NCI-H82 treated with DMSO at 0.1 percent for 48 hours (cell line): ENCODE data around the gene IFNL1.
"Not testable (repeated sequence)": the region's sequence is repeated elsewhere in the genome, so short reads cannot be mapped to it uniquely, and the experiment has no call there.

Experiments used
- DNase-seq: peaks from one replicate; lab custom pipeline; 2025; ENCODE audit not compliant: unreplicated experiment; lab: John Stamatoyannopoulos, UW

The IFNL1 gene

DNA sequence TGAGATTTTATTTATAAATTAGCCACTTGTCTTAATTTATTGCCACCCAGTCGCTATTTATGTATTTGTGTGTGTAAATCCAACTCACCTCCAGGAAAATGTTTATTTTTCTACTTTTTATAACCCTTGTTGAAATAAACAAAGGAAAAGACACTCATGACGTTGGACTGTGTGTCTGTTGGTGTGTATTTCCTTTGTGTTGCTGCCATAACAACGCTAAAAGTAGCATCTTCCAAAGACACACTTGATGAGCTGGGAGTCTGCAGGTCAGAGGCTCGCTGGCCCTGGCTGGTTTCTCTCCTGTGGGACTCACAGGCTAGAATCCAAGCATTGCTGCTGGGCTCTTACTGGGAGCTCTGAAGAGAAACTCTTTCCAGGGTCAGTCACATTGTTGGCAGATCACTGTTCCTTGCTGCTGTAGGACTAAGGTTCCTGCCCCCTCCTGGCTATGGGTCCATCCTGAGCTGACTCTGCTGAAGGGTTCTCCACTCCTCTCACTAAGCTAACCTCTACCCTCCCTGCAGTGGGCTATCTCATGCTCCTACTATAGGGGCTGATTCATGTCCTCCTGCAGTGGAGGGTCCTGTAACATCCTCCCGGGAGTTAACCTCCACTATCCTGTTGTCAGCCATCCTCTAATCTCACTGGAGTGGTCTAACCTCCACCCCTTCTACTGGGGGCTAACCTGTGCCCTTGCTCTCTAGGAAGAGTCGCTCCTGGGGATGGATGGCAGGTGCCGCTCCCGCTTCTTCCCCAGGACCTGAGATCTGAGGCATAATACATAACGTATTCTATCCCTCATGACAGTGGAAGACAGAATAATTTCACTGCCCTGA is 26.0 kb upstream of the IFNL1 start:
- DNase-seq: no peak

DNA sequence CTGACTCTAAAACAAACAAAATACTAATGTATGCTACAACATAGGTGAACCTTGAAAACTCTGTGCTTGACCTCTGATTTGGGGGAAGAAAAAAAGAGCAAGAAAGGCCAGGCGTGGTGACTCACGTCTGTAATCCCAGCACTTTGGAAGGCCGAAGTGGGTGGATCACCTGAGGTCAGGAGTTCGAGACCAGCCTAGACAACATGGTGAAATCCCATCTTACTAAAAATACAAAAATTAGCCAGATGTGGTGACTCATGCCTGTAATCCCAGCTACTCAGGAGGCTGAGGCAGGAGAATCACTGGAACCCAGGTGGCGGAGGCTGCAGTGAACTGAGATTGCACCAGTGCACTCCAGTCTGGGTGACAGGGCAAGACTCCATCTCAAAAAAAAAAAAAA is 22.3 kb upstream of the IFNL1 start:
- DNase-seq: not testable (repeated sequence)

DNA sequence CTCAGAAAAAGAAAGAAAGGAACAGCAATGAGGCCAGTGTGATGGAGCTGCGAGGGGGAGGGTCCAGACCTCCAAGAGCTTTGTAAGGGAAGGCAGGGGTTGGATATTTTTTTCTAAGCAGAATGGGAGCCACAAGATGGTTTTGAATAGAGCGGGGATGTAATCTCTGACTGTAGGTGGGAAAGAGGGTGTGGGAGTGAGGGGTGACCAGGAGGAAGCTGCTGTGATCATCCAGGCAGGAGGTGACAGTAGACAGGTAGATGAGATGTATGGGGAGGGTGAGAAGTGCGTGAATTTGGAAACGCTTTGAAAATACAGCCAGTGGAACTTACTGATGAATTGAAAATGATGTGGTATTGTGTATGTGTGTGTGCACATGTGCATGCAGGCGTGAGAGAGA is 20.6 kb upstream of the IFNL1 start:
- DNase-seq: no peak

DNA sequence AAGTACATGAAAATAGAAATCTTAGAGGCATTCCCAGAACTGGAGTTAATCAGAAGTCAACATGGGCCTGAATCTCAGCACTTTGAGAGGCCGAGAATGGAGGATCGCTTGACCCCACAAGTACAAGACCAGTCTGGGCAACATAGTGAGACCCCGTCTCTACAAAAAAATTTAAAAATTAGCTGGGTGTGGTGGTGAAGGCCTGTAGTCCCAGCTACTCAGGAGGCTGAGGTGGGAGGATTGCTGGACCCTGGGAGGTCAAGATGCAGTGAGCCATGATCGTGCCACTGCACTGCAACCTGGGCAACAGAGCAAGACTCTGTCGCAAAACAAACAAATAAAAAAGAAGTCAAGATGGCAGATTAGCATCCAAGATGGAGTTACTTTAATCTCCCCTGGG is 19.5 kb upstream of the IFNL1 start:
- DNase-seq: no peak

DNA sequence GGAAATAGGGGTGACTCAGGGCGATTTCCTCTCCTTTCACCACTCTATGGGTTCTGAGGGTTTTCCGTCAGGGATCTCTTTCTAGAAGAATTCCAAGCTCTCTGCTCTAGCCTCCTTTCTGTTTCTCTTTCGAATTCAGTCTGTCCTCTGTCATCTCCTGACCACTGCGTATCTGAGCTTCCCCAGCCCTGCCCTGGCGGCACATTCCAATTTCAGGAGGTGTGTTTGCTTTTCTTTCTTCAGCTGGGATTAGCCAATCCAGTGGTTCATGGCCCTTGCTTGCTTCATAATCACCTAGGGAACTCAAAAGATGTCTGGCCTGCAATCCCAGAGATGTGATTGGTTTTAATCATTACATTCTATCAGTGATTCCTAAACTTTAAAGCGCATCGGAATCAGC is 18.6 kb upstream of the IFNL1 start:
- no peak for DNase-seq

DNA sequence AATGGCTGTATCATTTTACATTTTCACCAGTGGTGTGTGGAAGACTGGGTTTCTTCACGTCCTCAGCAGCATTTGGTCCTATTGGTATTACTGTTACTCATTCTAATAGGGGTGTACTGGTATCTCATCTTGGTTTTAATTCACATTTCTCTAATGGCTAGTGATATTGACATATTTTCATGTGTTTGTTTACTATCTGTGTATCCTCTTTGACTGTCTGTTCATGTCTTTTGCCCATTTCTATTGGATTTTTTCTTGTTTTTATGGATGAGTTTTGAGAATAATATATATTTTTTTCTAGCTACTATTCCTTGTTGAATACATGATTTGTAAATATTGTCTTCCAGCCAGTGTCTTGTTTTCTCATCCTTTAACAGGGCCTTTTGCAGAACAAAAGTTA is 14.2 kb upstream of the IFNL1 start:
- DNase-seq: no peak

DNA sequence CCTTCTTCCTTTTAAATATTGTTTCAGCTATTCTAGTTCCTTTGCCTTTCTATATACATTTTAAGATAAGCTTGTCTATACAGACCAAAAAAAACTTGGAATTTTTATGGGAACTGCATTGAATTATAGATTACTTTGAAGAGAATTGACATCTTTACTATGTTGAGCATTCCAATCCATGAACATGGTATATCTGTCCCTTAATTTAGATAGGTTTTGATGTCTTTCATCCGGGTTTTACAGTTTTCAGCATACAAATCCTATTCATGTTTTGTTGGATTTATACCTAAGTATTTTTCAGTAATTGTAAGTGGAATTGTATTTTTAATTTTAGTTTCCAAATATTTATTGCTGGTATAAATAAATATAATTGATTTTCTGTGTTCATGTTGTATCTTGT is 12.2 kb upstream of the IFNL1 start:
- no peak for DNase-seq

DNA sequence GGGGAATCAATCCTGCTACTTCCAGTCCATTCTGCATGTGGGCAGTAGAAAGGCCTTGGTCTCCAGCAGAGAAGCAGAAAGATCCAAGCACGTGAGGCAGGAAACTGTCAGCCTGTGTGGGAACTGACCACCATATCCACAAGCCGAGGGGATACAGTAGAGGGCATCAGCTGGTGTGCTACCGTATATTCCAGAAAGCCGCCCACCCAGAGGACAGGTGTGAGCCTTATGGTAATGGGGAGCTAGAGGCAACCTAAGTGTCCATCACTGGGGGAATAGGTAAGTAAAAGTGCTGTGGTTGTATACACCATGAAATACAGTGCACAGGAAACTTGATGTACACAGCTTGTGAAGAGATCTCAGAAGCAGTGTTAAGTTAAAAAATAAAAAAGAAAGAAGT is 2.8 kb upstream of the IFNL1 start:
- no peak for DNase-seq

DNA sequence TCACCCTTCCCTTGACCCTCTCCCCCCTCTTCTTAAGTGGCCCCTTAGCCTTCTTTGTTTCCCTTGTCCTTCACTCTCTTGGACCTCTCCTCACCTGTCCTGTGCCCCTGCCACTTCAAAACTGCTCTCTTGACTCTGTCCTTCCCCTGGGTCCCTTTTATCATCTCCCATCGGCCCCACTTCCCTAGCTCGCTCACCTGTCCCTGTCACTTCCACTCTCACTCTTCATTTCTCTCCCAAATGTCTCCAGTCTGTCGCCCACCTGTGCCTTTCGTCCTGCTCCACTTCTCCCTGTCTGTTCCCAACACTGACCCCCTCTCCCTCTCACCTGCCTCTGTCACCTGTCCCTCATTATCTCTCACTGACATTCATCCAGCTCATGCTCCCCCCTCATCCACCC is 699 bp downstream of the IFNL1 start:
- DNase-seq: no peak

DNA sequence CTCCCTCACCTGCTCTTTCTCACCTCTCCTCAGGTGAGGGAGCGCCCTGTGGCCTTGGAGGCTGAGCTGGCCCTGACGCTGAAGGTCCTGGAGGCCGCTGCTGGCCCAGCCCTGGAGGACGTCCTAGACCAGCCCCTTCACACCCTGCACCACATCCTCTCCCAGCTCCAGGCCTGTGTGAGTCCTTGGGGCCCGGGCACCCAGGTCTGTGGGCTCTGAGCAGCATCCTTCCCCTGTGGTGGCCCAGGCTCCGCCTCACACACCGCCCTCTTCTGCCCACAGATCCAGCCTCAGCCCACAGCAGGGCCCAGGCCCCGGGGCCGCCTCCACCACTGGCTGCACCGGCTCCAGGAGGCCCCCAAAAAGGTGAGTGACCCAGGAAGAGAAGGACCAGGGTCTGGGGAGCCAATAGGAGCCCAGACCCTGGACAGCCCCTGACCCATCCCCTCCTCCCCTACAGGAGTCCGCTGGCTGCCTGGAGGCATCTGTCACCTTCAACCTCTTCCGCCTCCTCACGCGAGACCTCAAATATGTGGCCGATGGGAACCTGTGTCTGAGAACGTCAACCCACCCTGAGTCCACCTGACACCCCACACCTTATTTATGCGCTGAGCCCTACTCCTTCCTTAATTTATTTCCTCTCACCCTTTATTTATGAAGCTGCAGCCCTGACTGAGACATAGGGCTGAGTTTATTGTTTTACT is 1.9 kb downstream of the IFNL1 start:
- DNase-seq: no peak

DNA sequence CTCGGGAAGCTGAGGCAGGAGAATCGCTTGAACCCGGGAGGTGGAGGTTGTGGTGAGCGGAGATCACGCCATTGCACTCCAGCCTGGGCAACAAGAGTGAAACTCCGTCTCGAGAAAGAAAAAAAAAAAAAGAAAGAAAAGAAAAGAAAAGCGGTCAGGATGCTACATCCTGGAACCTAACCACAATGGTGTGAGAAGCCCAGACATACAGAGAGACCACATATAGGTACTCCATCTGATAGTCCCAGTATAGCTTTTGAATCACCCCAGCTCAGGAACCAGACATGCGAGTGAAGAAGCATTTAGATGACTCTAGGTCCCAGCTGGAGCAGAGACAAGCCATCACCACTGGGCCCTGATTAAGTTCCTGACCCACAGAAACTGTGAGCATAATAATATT is 3.2 kb downstream of the IFNL1 start:
- no peak for DNase-seq

DNA sequence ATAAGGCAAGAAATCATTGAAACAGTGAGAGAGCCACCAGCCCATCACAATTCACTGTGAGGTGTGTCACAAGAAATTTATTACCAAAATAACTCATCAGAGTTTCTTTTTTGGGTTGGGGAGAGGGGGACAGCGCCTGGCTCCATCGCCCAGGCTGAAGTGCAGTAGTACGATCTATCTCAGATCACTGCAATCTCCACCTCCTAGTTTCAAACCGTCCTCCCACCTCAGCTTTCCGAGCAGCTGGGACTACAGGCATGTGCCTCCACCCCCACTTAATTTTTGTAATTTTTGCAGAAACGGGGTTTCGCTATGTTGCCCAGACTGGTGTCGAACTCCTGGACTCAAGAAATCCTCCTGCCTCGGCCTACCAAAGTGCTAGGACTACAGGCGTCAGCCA is 3.6 kb downstream of the IFNL1 start:
- DNase-seq: no peak

DNA sequence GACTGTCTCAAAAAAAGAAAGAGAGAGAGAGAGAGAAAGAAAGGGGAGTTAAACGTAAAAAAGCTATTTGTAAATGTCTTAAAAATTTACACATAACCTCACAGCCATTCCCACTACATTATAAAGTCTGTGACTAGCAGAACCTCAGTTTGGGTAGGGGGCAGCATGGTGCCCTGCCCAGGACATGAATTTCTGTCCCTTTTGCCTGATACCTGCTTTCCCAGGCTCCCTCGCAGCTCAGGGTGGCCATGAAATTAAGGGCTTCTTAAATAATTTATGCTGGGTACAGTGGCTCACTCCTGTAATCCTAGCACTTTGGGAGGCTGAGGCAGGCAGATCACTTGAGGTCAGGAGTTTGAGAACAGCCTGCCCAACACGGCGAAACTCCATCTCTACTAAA is 4.8 kb downstream of the IFNL1 start:
- no peak for DNase-seq

DNA sequence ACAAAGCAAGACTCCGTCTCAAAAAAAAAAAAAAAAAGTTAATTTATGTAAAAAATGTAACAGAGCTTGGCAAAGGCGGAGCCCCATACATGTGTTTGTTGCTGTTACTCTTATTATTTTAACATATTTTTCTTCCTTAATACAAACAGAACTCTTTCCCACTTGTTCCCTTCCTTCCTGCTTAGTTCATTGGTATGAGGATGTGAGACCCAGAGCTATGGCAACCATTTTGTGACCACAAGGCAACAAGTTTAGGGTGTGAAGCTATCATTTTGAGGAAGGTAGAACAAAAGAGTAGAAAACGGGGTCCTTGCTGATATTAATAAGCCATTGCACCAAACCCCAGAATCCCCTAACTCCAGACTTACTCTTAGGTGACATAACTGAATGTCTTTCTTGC is 5.4 kb downstream of the IFNL1 start:
- no peak for DNase-seq

DNA sequence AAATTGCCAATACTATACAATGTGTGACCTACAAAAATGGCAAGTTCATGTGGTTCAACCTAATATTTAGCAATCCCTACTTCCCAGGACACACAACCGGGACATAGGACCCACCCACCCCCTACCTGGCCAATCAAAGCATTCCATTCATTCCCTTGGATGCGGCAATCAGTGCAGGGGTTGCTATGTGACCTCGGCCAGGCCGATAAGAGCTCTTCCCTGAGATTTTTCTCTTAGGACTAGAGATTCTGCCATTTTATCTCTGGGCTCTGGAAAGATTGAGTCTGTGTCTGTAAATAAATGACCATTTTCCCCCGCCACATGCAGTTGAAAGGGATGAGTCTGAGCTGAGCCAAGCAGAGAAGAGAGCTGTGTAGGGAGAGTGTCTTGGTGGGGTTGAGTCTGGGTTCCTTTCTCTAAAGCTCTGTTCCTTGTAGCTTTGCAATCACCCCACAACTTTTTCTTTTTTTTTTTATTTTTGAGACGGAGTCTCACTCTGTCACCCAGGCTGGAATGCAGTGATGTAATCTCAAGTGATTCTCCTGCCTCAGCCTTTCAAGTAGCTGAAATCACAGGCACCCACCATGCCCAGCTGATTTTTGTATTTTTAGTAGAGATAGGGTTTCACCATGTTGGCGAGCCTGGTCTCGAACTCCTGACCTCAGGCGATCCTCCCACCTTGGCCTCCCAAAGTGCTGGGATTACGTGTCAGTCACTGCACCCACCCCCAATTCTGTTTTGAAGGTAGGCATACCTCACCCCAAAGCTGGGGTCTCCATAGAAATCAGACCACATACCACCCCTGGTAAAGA is 7.4 kb downstream of the IFNL1 start:
- no peak for DNase-seq

DNA sequence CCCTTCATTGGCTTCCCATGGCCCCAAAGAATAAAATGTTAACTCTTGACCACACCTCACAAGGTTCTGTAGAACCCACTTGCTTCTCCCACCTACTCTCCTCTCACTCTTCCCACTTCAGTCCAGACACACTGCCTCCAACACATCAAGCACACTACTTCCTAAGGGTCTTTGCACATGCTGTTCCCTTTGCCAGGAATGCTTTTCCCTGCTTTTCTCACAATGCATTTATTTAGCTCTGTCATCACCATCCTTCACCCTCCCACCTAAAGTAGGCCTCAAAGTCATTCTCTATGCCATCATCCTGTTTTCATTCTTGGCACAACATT is 7.9 kb downstream of the IFNL1 start:
- no peak for DNase-seq

DNA sequence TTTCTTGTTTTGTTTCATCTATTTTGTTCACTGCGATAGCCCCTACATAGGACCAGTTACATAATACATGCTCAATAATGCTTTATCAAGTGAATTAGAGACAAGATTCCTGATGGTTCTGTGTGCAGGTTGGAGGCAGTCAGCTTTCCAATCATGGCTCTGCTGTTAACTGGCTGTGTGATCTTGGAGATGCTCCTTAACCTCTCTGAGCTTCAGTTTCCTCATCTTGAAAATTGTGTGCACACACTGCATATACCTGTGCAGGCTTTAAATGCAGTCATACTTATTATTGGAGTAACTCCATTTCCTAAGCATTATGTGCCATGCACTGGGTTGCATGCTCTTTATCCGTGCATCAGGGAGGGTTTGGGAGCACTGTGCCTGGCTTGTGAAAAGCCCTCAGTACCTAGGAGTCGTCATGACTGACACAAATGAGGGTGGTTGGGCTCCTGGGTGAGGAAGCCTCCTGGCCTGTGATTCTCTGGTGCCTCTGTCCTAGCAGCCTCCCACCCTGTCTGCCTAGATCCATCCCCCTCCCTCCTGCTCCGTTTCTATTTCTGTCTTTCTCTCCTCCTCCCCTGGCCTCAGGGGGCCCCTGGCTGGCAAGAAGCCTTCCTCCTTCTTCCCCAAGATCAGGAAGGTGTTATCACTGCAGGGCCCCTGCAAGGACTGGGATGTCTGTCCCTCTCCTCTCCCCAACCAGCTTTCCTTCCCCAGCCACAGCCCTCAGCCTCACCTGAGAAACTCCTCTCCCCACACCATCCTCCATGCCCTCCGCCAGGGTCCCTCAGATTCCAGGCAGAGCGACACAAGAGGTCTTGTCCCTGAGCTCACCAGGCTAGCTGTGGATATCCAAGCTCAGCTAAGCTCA is 8.7 kb downstream of the IFNL1 start:
- DNase-seq: no peak

DNA sequence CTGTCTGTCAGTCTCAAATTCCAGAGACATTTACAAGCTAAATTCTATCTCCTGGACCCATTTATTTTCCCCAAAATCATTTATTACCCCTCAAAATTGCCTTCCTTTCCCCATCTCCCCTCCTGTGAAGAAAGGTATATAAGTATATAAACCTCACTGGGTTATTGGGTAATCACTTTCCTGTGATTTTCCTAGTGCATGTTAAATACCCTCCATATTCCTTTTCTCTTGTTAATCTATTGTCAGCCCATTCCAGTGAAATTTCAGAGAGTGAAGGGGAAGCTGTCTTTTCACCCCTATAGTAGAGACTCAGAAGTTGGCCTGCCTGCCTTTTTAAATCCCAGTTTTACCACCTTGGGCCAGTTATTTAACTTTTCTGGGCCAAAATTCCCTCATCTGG is 9.9 kb downstream of the IFNL1 start:
- DNase-seq: no peak

DNA sequence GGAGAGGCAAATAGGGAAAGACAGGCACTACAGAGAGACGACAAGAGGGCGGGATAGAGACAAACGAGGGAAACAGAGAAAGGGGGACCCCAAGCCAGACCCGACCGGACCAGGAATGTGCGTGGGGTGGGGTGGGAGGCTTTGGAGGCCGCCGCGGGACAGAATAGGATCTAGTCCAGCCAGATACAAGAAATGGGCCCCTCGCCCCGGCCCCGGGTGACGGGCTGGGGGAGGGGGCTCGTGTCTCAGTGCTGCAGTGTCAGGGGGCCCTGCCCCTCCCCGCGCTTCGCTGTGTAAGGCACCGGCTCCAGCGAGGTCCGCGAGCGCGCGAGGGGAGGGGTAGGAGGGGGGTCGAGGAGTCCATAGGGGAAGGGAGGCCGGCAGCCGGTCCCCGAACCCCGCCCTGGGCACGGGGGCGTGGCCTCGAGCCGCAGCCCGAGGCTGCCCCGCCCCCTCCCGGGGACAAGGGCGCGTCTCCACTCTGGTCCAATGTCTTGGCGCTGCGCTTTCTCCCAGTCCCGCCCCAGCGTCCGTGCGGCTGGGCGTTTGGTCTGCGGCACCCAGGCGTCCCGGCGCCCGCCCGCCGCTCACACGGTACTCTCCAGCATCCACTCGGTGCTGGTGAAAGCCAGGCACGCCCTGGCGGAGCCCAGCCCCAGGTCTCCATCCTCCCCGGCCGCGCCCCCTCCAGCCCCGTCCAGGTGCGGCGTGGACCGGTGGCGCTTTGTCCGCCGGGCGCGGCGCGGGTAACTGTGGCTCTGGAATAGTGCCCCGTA is 11.0 kb downstream of the IFNL1 start:
- DNase-seq: no peak

DNA sequence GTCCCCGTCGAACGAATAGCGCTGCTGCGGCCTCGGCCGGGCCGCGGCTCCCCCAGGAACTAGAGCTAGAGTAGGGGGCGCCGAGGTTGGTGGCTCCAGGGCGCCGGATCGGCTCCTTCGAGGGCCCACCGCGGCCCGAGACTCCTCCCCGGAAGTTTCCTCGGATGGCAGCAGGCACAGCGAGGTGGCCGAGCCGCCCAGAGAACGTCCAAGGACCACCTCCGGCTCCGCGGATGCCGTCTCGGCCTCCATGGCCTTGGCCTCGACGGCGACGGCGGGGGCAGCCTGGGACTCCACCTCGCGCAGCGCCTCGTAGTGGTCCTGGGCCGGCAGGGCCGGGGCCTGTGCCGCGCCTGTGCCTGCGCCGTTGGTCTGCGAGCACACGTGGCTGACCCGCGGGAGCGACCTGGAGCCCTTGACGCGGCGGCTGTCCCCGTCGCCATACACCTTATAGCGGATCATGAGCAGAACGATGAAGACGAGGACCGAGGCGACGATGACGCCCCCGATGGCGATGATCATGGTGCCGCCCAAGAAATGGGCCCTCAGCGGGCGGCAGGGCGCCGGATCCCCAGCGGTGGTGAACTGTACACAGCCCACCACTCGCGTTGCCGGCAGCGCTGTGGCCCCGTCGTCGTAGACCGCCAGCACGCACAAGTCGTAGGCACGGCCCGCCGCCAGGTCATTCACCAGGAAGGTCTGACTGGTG is 11.8 kb downstream of the IFNL1 start:
- no peak for DNase-seq
